Measurements from ENCODE around the gene ZNF445.
A peak's percentile ranks its signal among the peaks of the same experiment; 100 is the strongest.
"Not testable (repeated sequence)": the region's sequence is repeated elsewhere in the genome, so short reads cannot be mapped to it uniquely, and the experiment has no call there.

Gene ZNF445

GRCh38 chr3:44419116-44419922 is 58.2 kb downstream of the ZNF445 start:
- Histone ChIP-seq H3K36me3 (replicated peaks) (no peaks in the 10 kb centered on the region), H3K4me3 (no peak overlapping the region), H3K4me1 (no peaks in the 10 kb centered on the region), H3K9me3 (no peaks in the 10 kb centered on the region), H3K27me3 (ENCODE audit: low read depth) (no peaks in the 10 kb centered on the region)
- no peak for DNase-seq (ENCODE audit: low spot score in 2 of 2)
- in situ Hi-C loops (cut with MboI; ENCODE audit: low sequenced_read_pairs), result no loop called here

- in situ Hi-C loops (cut with MboI; ENCODE audit: low sequenced_read_pairs), result no loop called here
- DNase-seq (ENCODE audit: low spot score in 2 of 2), result peak in 1 of 2 experiments; percentile 45
- no peaks in the 10 kb centered on the region for H3K9me3 ChIP-seq
- no peaks in the 10 kb centered on the region for H3K36me3 ChIP-seq (replicated peaks)
- no peaks in the 10 kb centered on the region for H3K27me3 ChIP-seq (ENCODE audit: low read depth)
- no peak overlapping the region for H3K4me3 ChIP-seq
- H3K4me1 ChIP-seq, result no peaks in the 10 kb centered on the region
These were observed 58.9 kb downstream of the ZNF445 start for GRCh38 chr3:44418549-44418948.

GRCh38 chr3:44418118-44418517 is 59.4 kb downstream of the ZNF445 start:
- H3K4me1 ChIP-seq; H3K4me3 ChIP-seq; H3K9me3 ChIP-seq; H3K27me3 ChIP-seq (ENCODE audit: low read depth); in situ Hi-C loops (cut with MboI; ENCODE audit: low sequenced_read_pairs); DNase-seq (ENCODE audit: low spot score in 2 of 2); H3K36me3 ChIP-seq (replicated peaks): not testable (repeated sequence)

- in situ Hi-C loops (cut with MboI; ENCODE audit: low sequenced_read_pairs), result no loop called here
- Histone ChIP-seq H3K27me3 (ENCODE audit: low read depth) (no peaks in the 10 kb centered on the region), H3K36me3 (replicated peaks) (no peaks in the 10 kb centered on the region), H3K9me3 (no peaks in the 10 kb centered on the region), H3K4me1 (no peaks in the 10 kb centered on the region), H3K4me3 (no peak overlapping the region)
- DNase-seq (ENCODE audit: low spot score in 2 of 2), result no peak
These were observed 61.1 kb downstream of the ZNF445 start for GRCh38 chr3:44416031-44417030.

- Histone ChIP-seq H3K36me3 (replicated peaks) (no peaks in the 10 kb centered on the region), H3K9me3 (no peaks in the 10 kb centered on the region), H3K4me3 (no peak overlapping the region), H3K27me3 (ENCODE audit: low read depth) (no peaks in the 10 kb centered on the region), H3K4me1 (no peaks in the 10 kb centered on the region)
- DNase-seq (ENCODE audit: low spot score in 2 of 2), result no peak
- in situ Hi-C loops (cut with MboI; ENCODE audit: low sequenced_read_pairs), result no loop called here
These were observed 62.0 kb downstream of the ZNF445 start for GRCh38 chr3:44415421-44415820.

GRCh38 chr3:44414517-44415090 is 62.9 kb downstream of the ZNF445 start:
- no peak for DNase-seq (ENCODE audit: low spot score in 2 of 2)
- Histone ChIP-seq H3K4me3 (no peak overlapping the region), H3K36me3 (replicated peaks) (no peaks in the 10 kb centered on the region), H3K9me3 (no peaks in the 10 kb centered on the region), H3K4me1 (no peaks in the 10 kb centered on the region), H3K27me3 (ENCODE audit: low read depth) (no peaks in the 10 kb centered on the region)
- in situ Hi-C loops (cut with MboI; ENCODE audit: low sequenced_read_pairs), result no loop called here

DNA sequence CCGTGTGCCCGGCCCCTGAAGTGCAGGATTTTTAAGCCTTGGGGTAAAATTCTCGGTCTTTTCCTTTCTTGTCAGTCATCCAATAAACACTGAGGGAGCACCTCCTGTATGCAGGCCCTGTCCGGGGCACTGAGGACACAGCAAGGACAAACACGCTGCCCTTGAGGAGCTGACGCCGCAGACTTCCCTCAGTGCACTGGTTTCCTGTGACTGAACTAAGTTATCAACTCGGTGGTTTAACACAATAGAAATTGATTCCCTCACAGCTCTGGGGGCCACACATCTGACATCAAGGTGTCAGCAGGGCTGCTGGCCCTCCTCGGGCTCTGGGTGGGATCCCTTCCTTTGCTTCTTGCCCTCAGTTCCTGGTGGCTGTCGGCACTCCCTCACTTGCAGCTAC is 65.1 kb downstream of the ZNF445 start:
- no peak for DNase-seq (ENCODE audit: low spot score in 2 of 2)
- Histone ChIP-seq H3K4me1 (no peaks in the 10 kb centered on the region), H3K4me3 (no peak overlapping the region), H3K36me3 (replicated peaks) (no peaks in the 10 kb centered on the region), H3K27me3 (ENCODE audit: low read depth) (no peaks in the 10 kb centered on the region), H3K9me3 (no peaks in the 10 kb centered on the region)
- in situ Hi-C loops (cut with MboI; ENCODE audit: low sequenced_read_pairs), result no loop called here

DNA sequence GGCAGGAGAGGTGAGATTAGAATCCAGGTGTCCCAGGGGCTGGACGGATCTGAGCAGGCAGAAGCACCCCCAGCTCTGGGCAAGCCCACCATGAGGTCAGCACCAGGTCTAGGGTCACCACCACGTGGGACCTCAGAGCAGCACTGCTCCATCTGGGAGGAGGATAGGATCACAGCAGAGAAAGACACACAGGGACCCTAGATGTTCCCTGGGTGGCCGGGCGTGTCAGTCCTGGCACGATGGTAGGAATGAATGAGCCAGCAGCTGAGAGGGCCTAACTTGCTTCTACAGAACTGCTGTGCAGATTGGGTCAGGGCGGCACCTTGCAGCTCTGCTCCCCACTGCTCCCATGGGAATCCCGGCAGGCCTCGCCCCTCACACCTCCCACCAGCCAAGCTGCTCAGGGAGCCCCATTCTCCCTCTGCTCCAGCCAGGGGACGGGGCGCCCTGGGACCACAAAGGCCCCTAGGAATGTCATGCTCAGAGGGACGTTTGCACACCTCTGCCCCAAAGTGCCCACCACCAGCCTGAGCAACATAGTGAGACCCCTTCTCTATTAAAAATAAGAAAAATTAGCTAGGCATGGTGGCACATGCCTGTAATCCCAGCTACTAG is 66.3 kb downstream of the ZNF445 start:
- Histone ChIP-seq H3K4me3 (no peak overlapping the region), H3K36me3 (replicated peaks) (no peaks in the 10 kb centered on the region), H3K9me3 (no peaks in the 10 kb centered on the region), H3K4me1 (no peaks in the 10 kb centered on the region), H3K27me3 (ENCODE audit: low read depth) (no peaks in the 10 kb centered on the region)
- no peak for DNase-seq (ENCODE audit: low spot score in 2 of 2)
- in situ Hi-C loops (cut with MboI; ENCODE audit: low sequenced_read_pairs), result no loop called here

DNA sequence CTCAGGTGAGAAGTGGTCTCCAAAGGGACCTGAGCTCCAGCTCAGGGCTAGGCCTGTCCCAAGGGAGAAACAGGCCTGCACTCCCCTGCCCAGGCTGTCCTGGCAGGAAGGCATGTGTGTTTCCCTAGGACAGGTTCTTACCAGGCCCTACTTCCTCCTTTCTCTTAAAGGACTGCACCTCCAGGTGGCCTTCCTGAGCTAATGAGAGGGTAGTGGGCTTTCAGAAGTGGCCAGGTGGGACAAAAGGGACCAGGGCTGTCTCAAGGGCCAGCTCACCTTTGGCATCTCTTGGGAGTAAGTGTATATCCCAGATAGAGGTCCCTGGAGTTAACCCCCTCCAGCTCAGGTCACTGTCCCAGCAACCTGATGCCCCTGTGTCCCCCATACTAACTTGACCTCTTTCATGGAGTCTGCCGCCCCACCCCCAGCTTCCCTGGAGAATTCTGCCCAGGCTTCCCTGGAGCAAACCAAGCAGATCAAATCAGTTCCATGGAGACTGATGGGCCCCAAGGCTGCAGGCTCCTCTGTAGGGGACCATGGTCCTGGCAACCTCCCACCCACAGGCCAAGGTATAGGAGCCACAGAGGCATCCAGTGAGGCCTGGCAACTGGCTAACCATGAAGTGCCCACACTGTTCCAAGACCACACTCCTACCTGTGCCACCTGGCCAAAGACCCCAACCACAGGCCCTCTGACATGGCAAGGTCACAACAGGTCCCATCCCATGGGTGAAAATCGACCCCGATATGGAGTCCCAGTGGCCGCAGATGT is 67.6 kb downstream of the ZNF445 start:
- Histone ChIP-seq H3K9me3 (no peaks in the 10 kb centered on the region), H3K4me3 (no peak overlapping the region), H3K27me3 (ENCODE audit: low read depth) (no peaks in the 10 kb centered on the region), H3K4me1 (no peaks in the 10 kb centered on the region), H3K36me3 (replicated peaks) (no peaks in the 10 kb centered on the region)
- in situ Hi-C loops (cut with MboI; ENCODE audit: low sequenced_read_pairs), result no loop called here
- no peak for DNase-seq (ENCODE audit: low spot score in 2 of 2)

- H3K27me3 ChIP-seq (ENCODE audit: low read depth), result no peaks in the 10 kb centered on the region
- no peak for DNase-seq (ENCODE audit: low spot score in 2 of 2)
- H3K9me3 ChIP-seq, result no peaks in the 10 kb centered on the region
- H3K4me1 ChIP-seq, result no peaks in the 10 kb centered on the region
- in situ Hi-C loops (cut with MboI; ENCODE audit: low sequenced_read_pairs), result no loop called here
- H3K4me3 ChIP-seq, result no peak overlapping the region
- H3K36me3 ChIP-seq (replicated peaks), result no peaks in the 10 kb centered on the region; the same call in 1 of the 2 replicates
These were observed 74.9 kb downstream of the ZNF445 start for GRCh38 chr3:44402548-44402947.

DNA sequence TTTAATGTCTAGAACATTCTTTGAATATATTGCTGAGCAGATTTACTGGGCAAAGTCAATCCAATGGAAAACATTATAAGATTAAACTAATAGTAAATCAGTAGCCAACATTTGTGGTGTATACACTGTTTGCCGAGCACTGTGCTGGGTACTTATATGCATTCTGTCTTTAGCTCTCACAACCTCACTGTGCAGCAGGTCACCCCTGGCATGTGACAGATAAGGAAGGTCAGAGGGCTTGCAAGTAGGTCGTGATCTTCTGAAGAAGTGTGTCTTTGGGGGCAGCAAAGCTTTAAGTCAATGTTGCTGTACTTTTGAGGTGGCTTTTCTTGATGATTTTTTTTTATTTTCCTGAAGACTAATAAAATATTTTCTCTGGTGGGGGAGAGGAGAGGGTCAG is 76.7 kb downstream of the ZNF445 start:
- DNase-seq (ENCODE audit: low spot score in 2 of 2), result no peak

GRCh38 chr3:44398853-44399252 is 78.6 kb downstream of the ZNF445 start:
- H3K9me3 ChIP-seq, result no peaks in the 10 kb centered on the region
- DNase-seq (ENCODE audit: low spot score in 2 of 2), result no peak
- in situ Hi-C loops (cut with MboI; ENCODE audit: low sequenced_read_pairs), result no loop called here

More for the DNA sequence above, 76.7 kb downstream of the ZNF445 start:
- no peaks in the 10 kb centered on the region for H3K27me3 ChIP-seq (ENCODE audit: low read depth)
- peaks cover 9% of the 10 kb centered on the region for H3K4me1 ChIP-seq
- no peak overlapping the region for H3K4me3 ChIP-seq
- in situ Hi-C loops (cut with MboI; ENCODE audit: low sequenced_read_pairs), result no loop called here
- no peaks in the 10 kb centered on the region; the same call in 1 of the 2 replicates for H3K36me3 ChIP-seq (replicated peaks)
- H3K9me3 ChIP-seq, result no peaks in the 10 kb centered on the region

GRCh38 chr3:44398271-44398670 is 79.2 kb downstream of the ZNF445 start:
- in situ Hi-C loops (cut with MboI; ENCODE audit: low sequenced_read_pairs); H3K9me3 ChIP-seq; H3K36me3 ChIP-seq (replicated peaks); H3K27me3 ChIP-seq (ENCODE audit: low read depth); H3K4me1 ChIP-seq; H3K4me3 ChIP-seq; DNase-seq (ENCODE audit: low spot score in 2 of 2): not testable (repeated sequence)

More at GRCh38 chr3:44398853-44399252, 78.6 kb downstream of the ZNF445 start:
- Histone ChIP-seq H3K4me1 (peaks cover 9% of the 10 kb centered on the region), H3K27me3 (ENCODE audit: low read depth) (no peaks in the 10 kb centered on the region), H3K36me3 (replicated peaks) (no peaks in the 10 kb centered on the region; the same call in 1 of the 2 replicates), H3K4me3 (no peak overlapping the region)

Data from HAP-1 (cell line).